ENCODE data around the gene PTPRK. TPM values are rescaled to one million over a fixed set of nuclear protein-coding genes. Genes with fewer than 3 reads are reported as not detected.

The PTPRK gene
- total and polyA plus RNA-seq, 2 of the 8 experiments (the other 6 are each of a cell fraction or from before 2014, with no cell fraction given), result 11.4 to 47.3 TPM

- DNase-seq (ENCODE audit: low read depth in 1 of 2, low spot score in 2 of 2) (no peak), FAIRE-seq (no peak)
- H3K36me3 ChIP-seq (ENCODE audit: control insufficient read depth in 2 of 4, insufficient read depth in 4 of 4, low read length in 3 of 4), result no peaks in the 10 kb centered on the region
- no peaks in the 10 kb centered on the region for H3K23me2 ChIP-seq (ENCODE audit: low read depth, low read length)
- H3K14ac ChIP-seq (ENCODE audit: insufficient read length), result no peak overlapping the region
- peaks cover 0 to 1% (median 0%) of the 10 kb centered on the region in 4 experiments; a peak in 1 of 7 replicates for H3K27me3 ChIP-seq (replicated peaks in 1 of 4; ENCODE audit: control insufficient read depth in 3 of 4, extremely low read depth in 1 of 4, insufficient read depth in 3 of 4, low read length in 3 of 4)
- no peak overlapping the region for H2AFZ ChIP-seq (ENCODE audit: low read length)
- H3K4me2 ChIP-seq (ENCODE audit: insufficient read depth in 1 of 2, low read depth in 2 of 2, low read length in 2 of 2), result no peak overlapping the region
- TF ChIP-seq EZH2 (IDR thresholded peaks at IDR 0.05; ENCODE audit: low read depth, low read length, severe bottlenecking) (no peak), SIN3A (conservative IDR thresholded peaks at IDR 0.05 in 1 of 2, IDR thresholded peaks at IDR 0.05 in 1 of 2; ENCODE audit: low read depth in 1 of 2, low read length in 2 of 2) (no peak), HDAC2 (IDR thresholded peaks at IDR 0.05; ENCODE audit: borderline replicate concordance in 1 of 2, low read depth in 2 of 2, low read length in 2 of 2) (no peak), RBBP5 (IDR thresholded peaks at IDR 0.05; ENCODE audit: borderline replicate concordance, low read depth, low read length) (no peak), ATF3 (IDR thresholded peaks at IDR 0.05; ENCODE audit: insufficient read depth, low read depth, low read length) (no peak), TAF1 (IDR thresholded peaks at IDR 0.05; ENCODE audit: low read depth, low read length) (no peak)
- no peak overlapping the region for H2AK5ac ChIP-seq (ENCODE audit: low read depth, low read length)
- no peak overlapping the region for H2BK5ac ChIP-seq (ENCODE audit: low read depth, low read length)
- H3K4me3 ChIP-seq (ENCODE audit: extremely low read depth in 1 of 4, insufficient read depth in 2 of 4, low read depth in 3 of 4, low read length in 4 of 4), result no peak overlapping the region
- no peak overlapping the region for H3K18ac ChIP-seq (ENCODE audit: extremely low read depth, low read length)
- no peaks in the 10 kb centered on the region for H3K79me1 ChIP-seq (ENCODE audit: low read depth, low read length)
- no peak overlapping the region for H4K5ac ChIP-seq (ENCODE audit: insufficient read length, low read depth, low read length)
- CTCF ChIA-PET (ENCODE audit: partially characterized antibody), result no interaction called here
- no peak overlapping the region for H2BK20ac ChIP-seq (ENCODE audit: low read length)
- no peak overlapping the region for H4K8ac ChIP-seq (ENCODE audit: extremely low read depth, insufficient read depth, low read length)
- no peaks in the 10 kb centered on the region for H3K4me1 ChIP-seq (replicated peaks in 1 of 4; ENCODE audit: control insufficient read depth in 3 of 4, insufficient read depth in 4 of 4, low read length in 3 of 4)
- no peak overlapping the region for H3K27ac ChIP-seq (ENCODE audit: low read depth, low read length)
- WGBS, 2 experiments (ENCODE audit: extremely low coverage in 1 of 2, insufficient coverage in 1 of 2, insufficient read length in 1 of 2, insufficient replicate concordance in 2 of 2, low coverage in 1 of 2, low lambda C conversion rate in 2 of 2, missing lambda C conversion rate in 1 of 2), result 86% methylated on average over 3 of the region's 3 CpGs; no CpG with 5 or more reads in 1 of the 2 experiments
- POLR2A ChIA-PET (ENCODE audit: partially characterized antibody), result no interaction called here
- H3K4ac ChIP-seq (replicated peaks; ENCODE audit: insufficient read length, low read depth, low read length), result no peak overlapping the region
- H3K9me3 ChIP-seq (ENCODE audit: insufficient read depth in 2 of 2, low read depth in 1 of 2, low read length in 1 of 2), result no peaks in the 10 kb centered on the region
- H2BK12ac ChIP-seq (ENCODE audit: low read depth, low read length), result no peak overlapping the region
- H3K79me2 ChIP-seq (ENCODE audit: control insufficient read depth in 1 of 2, insufficient read depth in 2 of 2, low read length in 2 of 2), result peaks cover 0 to 21% of the 10 kb centered on the region in 2 experiments; a peak in 2 of 4 replicates
- no peaks in the 10 kb centered on the region for H4K20me1 ChIP-seq (replicated peaks in 1 of 2; ENCODE audit: control insufficient read depth in 1 of 2, insufficient read depth in 2 of 2, low read length in 2 of 2)
- no peak overlapping the region for H2BK120ac ChIP-seq (replicated peaks; ENCODE audit: low read depth, low read length)
- H3K23ac ChIP-seq (ENCODE audit: insufficient read length), result no peak overlapping the region
- H2BK15ac ChIP-seq (ENCODE audit: low read length), result no peak overlapping the region
- H3K9ac ChIP-seq (replicated peaks in 1 of 4; ENCODE audit: extremely low read depth in 1 of 4, low read depth in 3 of 4, low read length in 3 of 4), result no peak overlapping the region
- no peak overlapping the region for H3K56ac ChIP-seq (replicated peaks; ENCODE audit: insufficient read length, low read depth, low read length)
- H4K91ac ChIP-seq (replicated peaks; ENCODE audit: insufficient read length, low read length), result no peak overlapping the region
These were observed 154.8 kb downstream of the PTPRK start for GRCh38 chr6:128365520-128366160.
